Activated T-helper 2 cell treated with anti-CD3 and anti-CD28 coated beads, Interferon-gamma antibody, Interleukin-2, Interleukin-4, amounts not matched to agents 10 μg/mL and 5 μg/mL and 100 μg/mL, durations not matched to agents 14 hours and 24 hours and 36 hours (primary cell): ENCODE measurements around the gene FKTN. TPM values are rescaled to one million over a fixed set of nuclear protein-coding genes. Genes with fewer than 3 reads are reported as not detected.

Source experiments
- DNase-seq: peaks from one replicate; pipeline ENCODE4 v3.0.0; 2021; ENCODE audit warnings: low spot score
- H3K27ac Mint-ChIP-seq: one replicate; pipeline ENCODE4 v1.8.0; 2021; ENCODE audit warnings: mixed read lengths
- H3K27me3 Mint-ChIP-seq: one replicate; pipeline ENCODE4 v1.8.0; 2021; ENCODE audit warnings: low read depth, mixed read lengths
- H3K36me3 Mint-ChIP-seq: one replicate; pipeline ENCODE4 v1.8.0; 2021; ENCODE audit warnings: low read depth, mixed read lengths
- H3K4me1 Mint-ChIP-seq: one replicate; pipeline ENCODE4 v1.8.0; 2021; ENCODE audit warnings: low read depth, mixed read lengths
- H3K4me3 Mint-ChIP-seq: one replicate; pipeline ENCODE4 v1.8.0; 2021; ENCODE audit warnings: low read depth, mild to moderate bottlenecking, moderate library complexity, mixed read lengths
- H3K9me3 Mint-ChIP-seq: one replicate; pipeline ENCODE4 v1.8.0; 2021; ENCODE audit warnings: mixed read lengths
- intact Hi-C: fragments of 100-400 bp; cut with micrococcal nuclease; formaldehyde crosslinking; loops from one replicate; pipeline ENCODE4 v1.15.1; 2023
- total RNA-seq: library from RNA; stranded (reverse); gene quantifications from 2 replicates; pipeline ENCODE4 v1.2.3, GENCODE V29; 2022

The FKTN gene
- total RNA-seq, 1 donor from 2014 or later, result 10.3 TPM

GRCh38 chr9:105672711-105673234, 114.8 kb downstream of the FKTN start:
- no peaks in the 10 kb centered on the region for H3K36me3 Mint-ChIP-seq
- no peak for DNase-seq
- H3K9me3 Mint-ChIP-seq, result no peaks in the 10 kb centered on the region
- H3K4me3 Mint-ChIP-seq, result no peak overlapping the region
- peaks cover 2% of the 10 kb centered on the region for H3K4me1 Mint-ChIP-seq
- no peak overlapping the region for H3K27ac Mint-ChIP-seq
- H3K27me3 Mint-ChIP-seq, result no peaks in the 10 kb centered on the region
- intact Hi-C loops, result no loop called here

DNA sequence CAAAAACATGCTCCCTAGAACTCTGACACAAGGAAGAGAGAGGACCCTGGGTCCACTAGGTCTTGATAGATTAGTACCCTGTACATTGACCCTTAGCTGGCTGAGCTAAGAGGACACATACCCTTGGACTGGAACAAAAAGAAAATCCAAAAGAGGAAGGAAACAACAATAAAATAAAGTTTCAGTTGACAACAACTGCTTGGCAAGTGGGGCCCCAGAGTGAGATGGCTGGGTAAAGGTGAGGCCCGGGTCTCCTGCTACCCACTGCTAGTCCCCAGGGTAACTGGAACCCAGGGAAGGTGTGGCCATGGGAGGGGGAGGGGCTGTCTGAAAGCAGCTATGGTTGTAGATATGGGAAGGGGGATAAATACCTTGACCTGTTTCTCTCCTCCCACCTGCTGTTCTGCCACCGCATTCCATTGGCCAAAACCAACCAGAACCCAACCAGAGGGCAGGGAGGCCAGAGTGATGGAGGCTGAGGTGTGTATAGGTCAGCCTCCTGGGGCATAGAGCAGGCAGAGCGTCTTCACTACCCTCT, 116.0 kb downstream of the FKTN start:
- peaks cover 3% of the 10 kb centered on the region for H3K27me3 Mint-ChIP-seq
- peaks cover 2% of the 10 kb centered on the region for H3K4me1 Mint-ChIP-seq
- H3K27ac Mint-ChIP-seq, result no peak overlapping the region
- no peaks in the 10 kb centered on the region for H3K36me3 Mint-ChIP-seq
- no peaks in the 10 kb centered on the region for H3K9me3 Mint-ChIP-seq
- intact Hi-C loops, result no loop called here
- H3K4me3 Mint-ChIP-seq, result no peak overlapping the region
- no peak for DNase-seq

- no peaks in the 10 kb centered on the region for H3K9me3 Mint-ChIP-seq
- intact Hi-C loops, result no loop called here
- DNase-seq, result no peak
- H3K36me3 Mint-ChIP-seq, result no peaks in the 10 kb centered on the region
- H3K4me1 Mint-ChIP-seq, result peaks cover 2% of the 10 kb centered on the region
- peaks cover 3% of the 10 kb centered on the region for H3K27me3 Mint-ChIP-seq
- H3K4me3 Mint-ChIP-seq, result no peak overlapping the region
- H3K27ac Mint-ChIP-seq, result no peak overlapping the region
Observed at GRCh38 chr9:105676351-105676923, 118.5 kb downstream of the FKTN start.

DNA sequence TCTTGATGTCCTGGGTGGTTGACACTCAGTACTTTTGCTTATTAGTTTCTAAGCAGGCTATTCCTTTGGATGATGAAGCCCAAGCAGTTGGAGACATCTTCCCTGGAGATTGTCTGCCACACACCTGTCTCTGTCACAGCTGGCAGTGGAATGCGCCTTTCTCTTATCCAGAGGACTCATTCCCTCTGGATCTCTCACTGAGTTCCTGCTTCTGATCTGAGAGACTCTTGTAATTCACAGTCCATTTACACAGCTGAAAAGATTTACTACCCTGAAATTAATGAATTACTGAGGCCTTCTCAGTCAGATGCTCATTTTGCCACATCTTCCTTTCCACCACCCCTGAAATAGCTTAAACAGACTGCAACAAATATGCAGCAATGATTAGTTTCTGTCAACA, 120.2 kb downstream of the FKTN start:
- Mint-ChIP-seq H3K9me3 (no peaks in the 10 kb centered on the region), H3K4me3 (no peak overlapping the region), H3K27me3 (peaks cover 3% of the 10 kb centered on the region), H3K27ac (no peak overlapping the region), H3K4me1 (no peaks in the 10 kb centered on the region), H3K36me3 (no peaks in the 10 kb centered on the region)
- intact Hi-C loops, result no loop called here
- DNase-seq, result no peak

- Mint-ChIP-seq H3K4me1 (no peaks in the 10 kb centered on the region), H3K4me3 (no peak overlapping the region), H3K9me3 (no peaks in the 10 kb centered on the region), H3K27ac (no peak overlapping the region), H3K36me3 (no peaks in the 10 kb centered on the region), H3K27me3 (peaks cover 5% of the 10 kb centered on the region)
- DNase-seq, result no peak
- intact Hi-C loops, result no loop called here
Observed at GRCh38 chr9:105678781-105679180, 120.8 kb downstream of the FKTN start.

GRCh38 chr9:105679257-105680022, 121.5 kb downstream of the FKTN start:
- Mint-ChIP-seq H3K36me3 (no peaks in the 10 kb centered on the region), H3K4me3 (no peak overlapping the region), H3K9me3 (no peaks in the 10 kb centered on the region), H3K27me3 (peaks cover 6% of the 10 kb centered on the region), H3K27ac (no peak overlapping the region), H3K4me1 (no peaks in the 10 kb centered on the region)
- intact Hi-C loops, result no loop called here
- no peak for DNase-seq

DNA sequence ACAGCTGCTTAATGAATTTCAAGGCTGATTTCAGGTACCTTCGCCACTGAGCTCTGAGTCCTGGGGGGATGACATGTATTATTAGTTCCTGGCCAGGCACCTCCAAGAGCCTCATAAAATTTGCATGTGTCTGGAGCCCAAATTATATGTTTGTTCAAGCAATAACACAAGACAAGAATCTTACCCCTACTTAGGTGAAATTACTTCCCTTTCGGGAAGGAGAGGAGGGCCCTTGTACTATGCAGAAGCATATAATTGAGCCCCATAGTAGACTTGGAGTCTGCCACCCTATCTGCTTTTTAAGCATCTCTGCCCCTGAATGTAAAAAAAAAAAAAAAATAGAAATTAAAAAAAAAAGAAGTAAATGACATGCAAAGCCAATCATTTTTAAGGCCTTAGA, 123.4 kb downstream of the FKTN start:
- intact Hi-C loops, result no loop called here
- Mint-ChIP-seq H3K4me3 (no peak overlapping the region), H3K36me3 (no peaks in the 10 kb centered on the region), H3K27me3 (peaks cover 6% of the 10 kb centered on the region), H3K9me3 (no peaks in the 10 kb centered on the region), H3K27ac (no peak overlapping the region), H3K4me1 (no peaks in the 10 kb centered on the region)
- no peak for DNase-seq

DNA sequence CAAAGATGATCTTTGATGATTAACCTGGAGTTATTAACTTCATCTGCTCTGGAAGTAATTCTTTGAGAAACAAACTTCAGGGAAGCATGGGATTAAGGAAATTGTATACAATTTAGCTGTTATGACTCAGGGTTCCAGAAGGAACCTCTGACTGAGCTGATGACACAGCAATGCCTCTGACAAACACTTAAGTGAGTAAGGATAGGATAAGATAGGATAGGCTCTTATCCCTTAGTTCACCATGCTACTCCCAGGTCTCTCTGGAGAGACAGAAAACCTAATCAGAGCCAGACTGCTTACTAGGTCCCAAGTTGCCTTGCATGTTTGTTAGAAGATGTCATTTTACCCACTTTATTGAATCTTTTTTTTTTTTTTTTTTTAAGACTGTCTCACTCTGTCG, 123.8 kb downstream of the FKTN start:
- Mint-ChIP-seq H3K4me1 (no peaks in the 10 kb centered on the region), H3K4me3 (no peak overlapping the region), H3K9me3 (no peaks in the 10 kb centered on the region), H3K27me3 (peaks cover 6% of the 10 kb centered on the region), H3K27ac (no peak overlapping the region), H3K36me3 (no peaks in the 10 kb centered on the region)
- DNase-seq, result no peak
- intact Hi-C loops, result no loop called here

DNA sequence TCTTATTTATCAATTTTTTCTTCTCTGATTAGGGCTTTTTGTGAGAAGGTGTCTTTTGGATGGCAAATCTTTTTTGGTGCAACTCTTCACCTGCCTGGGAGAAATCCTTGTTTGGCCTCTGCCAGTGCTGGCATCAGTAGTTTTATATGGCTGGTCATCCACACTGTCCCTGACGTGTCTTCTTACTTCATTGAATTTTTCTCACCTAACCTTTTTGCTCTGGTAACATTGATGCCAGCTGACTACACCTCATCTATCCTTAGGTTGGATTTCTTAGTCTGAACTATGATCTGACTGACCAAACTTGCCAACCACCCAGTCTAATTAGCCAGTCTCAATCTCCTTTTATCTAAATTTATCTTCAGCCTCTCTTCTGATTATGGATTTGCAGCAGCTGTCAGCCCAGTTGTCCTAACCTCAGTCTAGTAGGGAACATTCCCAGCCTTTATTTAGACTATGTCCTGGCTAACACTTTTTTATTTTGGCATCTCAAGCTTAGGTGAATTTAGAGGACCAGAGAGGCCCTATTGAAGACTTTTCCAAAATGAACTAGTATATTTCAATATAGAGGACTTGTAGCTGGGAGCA, 125.9 kb downstream of the FKTN start:
- intact Hi-C loops, result no loop called here
- peaks cover 15% of the 10 kb centered on the region for H3K27me3 Mint-ChIP-seq
- no peaks in the 10 kb centered on the region for H3K9me3 Mint-ChIP-seq
- H3K27ac Mint-ChIP-seq, result no peak overlapping the region
- DNase-seq, result no peak
- no peak overlapping the region for H3K4me3 Mint-ChIP-seq
- no peaks in the 10 kb centered on the region for H3K4me1 Mint-ChIP-seq
- no peaks in the 10 kb centered on the region for H3K36me3 Mint-ChIP-seq

DNA sequence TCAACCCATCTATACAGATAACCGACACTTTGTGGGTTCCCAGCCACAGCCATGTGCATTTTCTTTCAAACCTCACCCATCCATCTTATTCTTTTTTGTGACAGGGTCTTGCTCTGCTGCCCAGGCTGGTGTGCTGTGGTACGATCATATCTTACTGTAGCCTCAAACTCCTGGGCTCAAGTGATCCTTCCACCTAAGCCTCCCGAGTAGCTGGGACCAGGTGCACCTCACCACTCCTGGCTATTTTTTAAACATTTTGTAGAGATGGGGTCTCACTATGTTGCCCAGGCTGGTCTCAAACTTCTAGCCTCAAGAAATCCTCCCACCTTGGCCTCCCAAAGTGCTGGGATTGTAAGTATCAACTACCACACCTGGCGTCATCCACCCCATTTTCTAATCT, 129.0 kb downstream of the FKTN start:
- Mint-ChIP-seq H3K36me3 (no peaks in the 10 kb centered on the region), H3K27ac (no peak overlapping the region), H3K4me1 (no peaks in the 10 kb centered on the region), H3K9me3 (no peaks in the 10 kb centered on the region), H3K27me3 (peaks cover 28% of the 10 kb centered on the region), H3K4me3 (no peak overlapping the region)
- intact Hi-C loops, result no loop called here
- no peak for DNase-seq

Other genes with a start within 250 kb of the FKTN start
- 3.2 and 3.7 TPM in 2 replicates for gene FSD1L, start 110.1 kb upstream of the FKTN start, total RNA-seq
- gene TAL2, start 104.3 kb downstream of the FKTN start, total RNA-seq, result not detected in 2 replicates
- 11.3 and 13.1 TPM in 2 replicates for gene TMEM38B, start 136.4 kb downstream of the FKTN start, total RNA-seq